ENCODE results near the gene CEACAM6.
A peak's percentile ranks its signal among the peaks of the same experiment; 100 is the strongest.
"Not testable (repeated sequence)": the region's sequence is repeated elsewhere in the genome, so short reads cannot be mapped to it uniquely, and the experiment has no call there.

The CEACAM6 gene

GRCh38 chr19:41755328-41755913, at the start of gene CEACAM6:
Gene CEACAM6 (plus strand): TSS chr19:41755530. CDS start chr19:41755639, 109 bp downstream.
- no peak for DNase-seq (ENCODE audit: low read depth in 1 of 2, low spot score in 1 of 2)

- peak; percentile 49 to 53 for DNase-seq (ENCODE audit: low read depth in 1 of 2, low spot score in 1 of 2)
These were observed 48.4 kb upstream of the CEACAM6 start for GRCh38 chr19:41706741-41707501.

GRCh38 chr19:41707502-41707812, 47.9 kb upstream of the CEACAM6 start:
- no peak for DNase-seq (ENCODE audit: low read depth in 1 of 2, low spot score in 1 of 2)

- DNase-seq (ENCODE audit: low read depth in 1 of 2, low spot score in 1 of 2), result no peak
These were observed 47.4 kb upstream of the CEACAM6 start for GRCh38 chr19:41707871-41708371.

- DNase-seq (ENCODE audit: low read depth in 1 of 2, low spot score in 1 of 2), result no peak
These were observed 46.8 kb upstream of the CEACAM6 start, which contains the start of gene CEACAM5 for GRCh38 chr19:41708481-41708880. Gene CEACAM5 (plus strand): TSS chr19:41708626. CDS start chr19:41708732, 106 bp downstream.

- not testable (repeated sequence) for DNase-seq (ENCODE audit: low read depth in 1 of 2, low spot score in 1 of 2)
These were observed 45.8 kb upstream of the CEACAM6 start for GRCh38 chr19:41709516-41709915.

GRCh38 chr19:41709951-41710645, 45.2 kb upstream of the CEACAM6 start:
- DNase-seq (ENCODE audit: low read depth in 1 of 2, low spot score in 1 of 2), result no peak

GRCh38 chr19:41711376-41712261, 43.7 kb upstream of the CEACAM6 start:
- no peak for DNase-seq (ENCODE audit: low read depth in 1 of 2, low spot score in 1 of 2)

- no peak for DNase-seq (ENCODE audit: low read depth in 1 of 2, low spot score in 1 of 2)
These were observed 40.7 kb upstream of the CEACAM6 start for GRCh38 chr19:41714598-41714997.

- DNase-seq (ENCODE audit: low read depth in 1 of 2, low spot score in 1 of 2), result no peak
These were observed 36.6 kb upstream of the CEACAM6 start for GRCh38 chr19:41718761-41719160.

- DNase-seq (ENCODE audit: low read depth in 1 of 2, low spot score in 1 of 2), result no peak
These were observed 35.2 kb upstream of the CEACAM6 start for GRCh38 chr19:41720103-41720502.

- no peak for DNase-seq (ENCODE audit: low read depth in 1 of 2, low spot score in 1 of 2)
These were observed 28.8 kb upstream of the CEACAM6 start for GRCh38 chr19:41726493-41726892.

GRCh38 chr19:41734156-41734555, 21.2 kb upstream of the CEACAM6 start:
- no peak for DNase-seq (ENCODE audit: low read depth in 1 of 2, low spot score in 1 of 2)

GRCh38 chr19:41734585-41734984, 20.7 kb upstream of the CEACAM6 start:
- no peak for DNase-seq (ENCODE audit: low read depth in 1 of 2, low spot score in 1 of 2)

- DNase-seq (ENCODE audit: low read depth in 1 of 2, low spot score in 1 of 2), result no peak
These were observed 20.2 kb upstream of the CEACAM6 start for GRCh38 chr19:41735071-41735600.

GRCh38 chr19:41739361-41739760, 16.0 kb upstream of the CEACAM6 start:
- no peak for DNase-seq (ENCODE audit: low read depth in 1 of 2, low spot score in 1 of 2)

GRCh38 chr19:41740415-41741243, 14.7 kb upstream of the CEACAM6 start:
- no peak for DNase-seq (ENCODE audit: low read depth in 1 of 2, low spot score in 1 of 2)

- no peak for DNase-seq (ENCODE audit: low read depth in 1 of 2, low spot score in 1 of 2)
These were observed 14.1 kb upstream of the CEACAM6 start for GRCh38 chr19:41741244-41741554.

- DNase-seq (ENCODE audit: low read depth in 1 of 2, low spot score in 1 of 2), result no peak
These were observed 10.5 kb upstream of the CEACAM6 start for GRCh38 chr19:41744850-41745249.

GRCh38 chr19:41745756-41746155, 9.6 kb upstream of the CEACAM6 start:
- no peak for DNase-seq (ENCODE audit: low read depth in 1 of 2, low spot score in 1 of 2)
